ENCODE results near the gene TPCN1.

TPCN1 gene

GRCh38 chr12:113339540-113339939, 118.3 kb downstream of the TPCN1 start:
- POLR2A ChIA-PET (ENCODE audit: low non-redundant PET) = no interaction called here
- DNase-seq (ENCODE audit: low spot score) = no peak
- CTCF ChIA-PET = no interaction called here
- TF ChIP-seq CTCF (conservative IDR thresholded peaks at IDR 0.05; ENCODE audit: low read depth) = no peak
- H3K27ac ChIP-seq = no peak overlapping the region

- no peak overlapping the region for H3K27ac ChIP-seq
- ChIA-PET POLR2A (ENCODE audit: low non-redundant PET) (no interaction called here), CTCF (no interaction called here)
- DNase-seq (ENCODE audit: low spot score) = no peak
- TF ChIP-seq CTCF (conservative IDR thresholded peaks at IDR 0.05; ENCODE audit: low read depth) = no peak
These were observed 118.8 kb downstream of the TPCN1 start for GRCh38 chr12:113340061-113340460.

- no peak overlapping the region for H3K27ac ChIP-seq
- ChIA-PET POLR2A (ENCODE audit: low non-redundant PET) (no interaction called here), CTCF (no interaction called here)
- DNase-seq (ENCODE audit: low spot score) = no peak
- no peak for TF ChIP-seq CTCF (conservative IDR thresholded peaks at IDR 0.05; ENCODE audit: low read depth)
These were observed 120.3 kb downstream of the TPCN1 start for GRCh38 chr12:113341535-113341934.

- CTCF ChIA-PET = no interaction called here
- no peak for DNase-seq (ENCODE audit: low spot score)
- no peak for TF ChIP-seq CTCF (conservative IDR thresholded peaks at IDR 0.05; ENCODE audit: low read depth)
- H3K27ac ChIP-seq = no peak overlapping the region
- POLR2A ChIA-PET (ENCODE audit: low non-redundant PET) = no interaction called here
These were observed 124.1 kb downstream of the TPCN1 start for GRCh38 chr12:113345318-113345717.

GRCh38 chr12:113346353-113346752, 125.1 kb downstream of the TPCN1 start:
- CTCF ChIA-PET = no interaction called here
- POLR2A ChIA-PET (ENCODE audit: low non-redundant PET) = no interaction called here

GRCh38 chr12:113347107-113347506, 125.8 kb downstream of the TPCN1 start:
- DNase-seq (ENCODE audit: low spot score) = no peak
- CTCF ChIA-PET = interaction anchor here (1.0 kb wide), 1 partner anchor 35 kb away, joined by 3 read pairs; no protein-coding TSS in a partner anchor
- TF ChIP-seq CTCF (conservative IDR thresholded peaks at IDR 0.05; ENCODE audit: low read depth) = no peak
- POLR2A ChIA-PET (ENCODE audit: low non-redundant PET) = no interaction called here
- no peak overlapping the region for H3K27ac ChIP-seq

More at GRCh38 chr12:113346353-113346752, 125.1 kb downstream of the TPCN1 start:
- no peak overlapping the region for H3K27ac ChIP-seq
- DNase-seq (ENCODE audit: low spot score) = no peak
- TF ChIP-seq CTCF (conservative IDR thresholded peaks at IDR 0.05; ENCODE audit: low read depth) = no peak

- no peak for TF ChIP-seq CTCF (conservative IDR thresholded peaks at IDR 0.05; ENCODE audit: low read depth)
- no peak for DNase-seq (ENCODE audit: low spot score)
- CTCF ChIA-PET = interaction anchor here (1.0 kb wide), 1 partner anchor 36 kb away, joined by 3 read pairs; no protein-coding TSS in a partner anchor
- H3K27ac ChIP-seq = no peak overlapping the region
- POLR2A ChIA-PET (ENCODE audit: low non-redundant PET) = no interaction called here
These were observed 126.6 kb downstream of the TPCN1 start for GRCh38 chr12:113347892-113348291.
